HG03520 (cell line): ENCODE measurements around the gene SLC6A3.

Source experiments
- ATAC-seq: cut with Tn5 transposase; IDR thresholded peaks from one replicate; pipeline ENCODE4 v1.9.1; 2021; ENCODE audit warnings: mild to moderate bottlenecking, moderate library complexity; ENCODE audit not compliant: unreplicated experiment

The SLC6A3 gene

GRCh38 chr5:1390861-1391600 is 54.2 kb downstream of the SLC6A3 start:
- no peak for ATAC-seq

- ATAC-seq, result no peak
Measured at GRCh38 chr5:1390333-1390732, 54.9 kb downstream of the SLC6A3 start.

GRCh38 chr5:1388383-1388967 is 56.8 kb downstream of the SLC6A3 start:
- ATAC-seq, result no peak

- ATAC-seq, result no peak
Measured at GRCh38 chr5:1387876-1388275, 57.4 kb downstream of the SLC6A3 start.

GRCh38 chr5:1387059-1387755 is 58.0 kb downstream of the SLC6A3 start:
- ATAC-seq, result no peak

- ATAC-seq, result peak; percentile 33
Measured at GRCh38 chr5:1386274-1386717, 58.9 kb downstream of the SLC6A3 start.

- peak; percentile 90 for ATAC-seq
Measured at GRCh38 chr5:1385395-1386273, 59.6 kb downstream of the SLC6A3 start.

- ATAC-seq, result no peak
Measured at GRCh38 chr5:1384521-1384920, 60.7 kb downstream of the SLC6A3 start.

- no peak for ATAC-seq
Measured at GRCh38 chr5:1383886-1384401, 61.3 kb downstream of the SLC6A3 start.

GRCh38 chr5:1383344-1383743 is 61.9 kb downstream of the SLC6A3 start:
- no peak for ATAC-seq

GRCh38 chr5:1382248-1382700 is 63.0 kb downstream of the SLC6A3 start:
- no peak for ATAC-seq

GRCh38 chr5:1381370-1382247 is 63.6 kb downstream of the SLC6A3 start:
- ATAC-seq, result no peak

- no peak for ATAC-seq
Measured at GRCh38 chr5:1380910-1381309, 64.3 kb downstream of the SLC6A3 start.

- peak; percentile 89 for ATAC-seq
Measured at GRCh38 chr5:1380011-1380817, 65.0 kb downstream of the SLC6A3 start.

- no peak for ATAC-seq
Measured at GRCh38 chr5:1378866-1379659, 66.2 kb downstream of the SLC6A3 start.

- no peak for ATAC-seq
Measured at GRCh38 chr5:1378096-1378495, 67.1 kb downstream of the SLC6A3 start.

GRCh38 chr5:1376981-1377380 is 68.3 kb downstream of the SLC6A3 start:
- ATAC-seq, result no peak
